HEK293 (cell line): Measurements from ENCODE around the gene SHISA6.

Experiments used
- CTCF ChIA-PET: fragments of 350-600 bp; formaldehyde crosslinking; extraction: SDS; loops from one replicate; lab custom pipeline; 2021; ENCODE audit warnings: antibody characterized with exemption; lab: Yijun Ruan, JAX
- POLR2A ChIA-PET: fragments of 300-600 bp; formaldehyde crosslinking; extraction: SDS; loops from one replicate; lab custom pipeline; 2020; ENCODE audit warnings: antibody characterized with exemption, inconsistent platforms; lab: Yijun Ruan, JAX
- H3K27ac ChIP-seq: fragments of 200-500 bp; sonication (Bioruptor generic); 2 replicates; pipeline ENCODE4 v1.5.1; 2014; ENCODE audit warnings: low read depth, low read length, control low read depth, inconsistent platforms; ENCODE audit errors: extremely low read depth
- H3K36me3 ChIP-seq, 2 experiments: fragments of 200-500 bp in 1 of 2; sonication (Bioruptor generic) in 1 of 2; 1 replicate in 1 of 2; 2 replicates in 1 of 2; pipeline ENCODE4 v1.5.1; 2014 to 2017; ENCODE audit warnings: inconsistent platforms in 2 of 2, low read length in 2 of 2; ENCODE audit not compliant: control insufficient read depth in 2 of 2, insufficient read depth in 1 of 2
- H3K4me1 ChIP-seq: fragments of 200-500 bp; sonication (Bioruptor generic); 2 replicates; pipeline ENCODE4 v1.5.1; 2014; ENCODE audit warnings: mild to moderate bottlenecking, low read length, inconsistent platforms; ENCODE audit not compliant: control insufficient read depth, insufficient read depth
- H3K4me3 ChIP-seq: 2 replicates; pipeline ENCODE4 v1.5.1; 2011; ENCODE audit warnings: low read depth, mild to moderate bottlenecking, control low read depth, low read length, moderate library complexity
- H3K9me3 ChIP-seq: fragments of 200-500 bp; sonication (Bioruptor generic); 2 replicates; pipeline ENCODE4 v1.5.1; 2014; ENCODE audit warnings: low read depth, low read length, inconsistent platforms; ENCODE audit not compliant: control insufficient read depth, insufficient read depth
- FEZF1 ChIP-seq: fragments of 450-650 bp; formaldehyde crosslinking; IDR thresholded peaks from 2 replicates; pipeline ENCODE4 v1.5.1; 2016; ENCODE audit warnings: missing biosample characterization, missing genetic modification characterization
- GFI1B ChIP-seq: fragments of 450-650 bp; formaldehyde crosslinking; IDR thresholded peaks from 2 replicates; pipeline ENCODE4 v1.5.1; 2016; ENCODE audit warnings: missing biosample characterization, missing genetic modification characterization
- KLF17 ChIP-seq: fragments of 450-650 bp; formaldehyde crosslinking; IDR thresholded peaks from 2 replicates; pipeline ENCODE4 v1.5.1; 2016; ENCODE audit warnings: missing biosample characterization, missing genetic modification characterization
- KLF9 ChIP-seq: fragments of 450-650 bp; formaldehyde crosslinking; IDR thresholded peaks from 2 replicates; pipeline ENCODE4 v1.5.1; 2016; ENCODE audit warnings: missing biosample characterization, missing genetic modification characterization, low read depth
- MYNN ChIP-seq: fragments of 450-650 bp; formaldehyde crosslinking; IDR thresholded peaks from 2 replicates; pipeline ENCODE4 v1.5.1; 2016; ENCODE audit warnings: missing biosample characterization, missing genetic modification characterization, borderline replicate concordance
- PRDM10 ChIP-seq: fragments of 450-650 bp; formaldehyde crosslinking; IDR thresholded peaks from 2 replicates; pipeline ENCODE4 v1.5.1; 2016; ENCODE audit warnings: missing biosample characterization, missing genetic modification characterization
- SCRT2 ChIP-seq: fragments of 450-650 bp; formaldehyde crosslinking; IDR thresholded peaks from 2 replicates; pipeline ENCODE4 v1.5.1; 2016; ENCODE audit warnings: missing biosample characterization, missing genetic modification characterization
- SETDB1 ChIP-seq: IDR thresholded peaks from one replicate; pipeline ENCODE4 v1.6.1; 2017; ENCODE audit warnings: mild to moderate bottlenecking, low read length, moderate library complexity, mixed read lengths; ENCODE audit not compliant: insufficient read length
- ZBTB1 ChIP-seq: fragments of 450-650 bp; formaldehyde crosslinking; IDR thresholded peaks from 2 replicates; pipeline ENCODE4 v1.5.1; 2016; ENCODE audit warnings: missing biosample characterization, missing genetic modification characterization
- ZBTB8A ChIP-seq: fragments of 450-650 bp; formaldehyde crosslinking; IDR thresholded peaks from 2 replicates; pipeline ENCODE4 v1.5.1; 2016; ENCODE audit warnings: missing biosample characterization, missing genetic modification characterization
- ZEB2 ChIP-seq: fragments of 450-650 bp; formaldehyde crosslinking; IDR thresholded peaks from 2 replicates; pipeline ENCODE4 v1.5.1; 2016; ENCODE audit warnings: missing biosample characterization, missing genetic modification characterization
- ZFP37 ChIP-seq: fragments of 450-650 bp; formaldehyde crosslinking; IDR thresholded peaks from 2 replicates; pipeline ENCODE4 v1.5.1; 2016; ENCODE audit warnings: missing biosample characterization, missing genetic modification characterization
- ZNF10 ChIP-seq: fragments of 450-650 bp; formaldehyde crosslinking; IDR thresholded peaks from 2 replicates; pipeline ENCODE4 v1.5.1; 2017; ENCODE audit warnings: missing biosample characterization, missing genetic modification characterization
- ZNF138 ChIP-seq: fragments of 450-650 bp; formaldehyde crosslinking; IDR thresholded peaks from 2 replicates; pipeline ENCODE4 v1.5.1; 2016; ENCODE audit warnings: missing biosample characterization, missing genetic modification characterization, borderline replicate concordance
- ZNF169 ChIP-seq: fragments of 450-650 bp; formaldehyde crosslinking; IDR thresholded peaks from 2 replicates; pipeline ENCODE4 v1.5.1; 2016; ENCODE audit warnings: missing biosample characterization, missing genetic modification characterization
- ZNF214 ChIP-seq: fragments of 450-650 bp; formaldehyde crosslinking; IDR thresholded peaks from 2 replicates; pipeline ENCODE4 v1.5.1; 2017; ENCODE audit warnings: missing biosample characterization, mild to moderate bottlenecking, missing genetic modification characterization, borderline replicate concordance
- ZNF221 ChIP-seq: fragments of 450-650 bp; formaldehyde crosslinking; IDR thresholded peaks from 2 replicates; pipeline ENCODE4 v1.5.1; 2017; ENCODE audit warnings: missing biosample characterization, missing genetic modification characterization, borderline replicate concordance
- ZNF24 ChIP-seq: fragments of 450-650 bp; formaldehyde crosslinking; IDR thresholded peaks from 2 replicates; pipeline ENCODE4 v1.5.1; 2016; ENCODE audit warnings: missing biosample characterization, missing genetic modification characterization
- ZNF266 ChIP-seq: fragments of 450-650 bp; formaldehyde crosslinking; IDR thresholded peaks from 2 replicates; pipeline ENCODE4 v1.5.1; 2016; ENCODE audit warnings: missing biosample characterization, missing genetic modification characterization, low read depth
- ZNF354C ChIP-seq: fragments of 450-650 bp; formaldehyde crosslinking; IDR thresholded peaks from 2 replicates; pipeline ENCODE4 v1.5.1; 2016; ENCODE audit warnings: missing biosample characterization, missing genetic modification characterization, low read depth, borderline replicate concordance
- ZNF580 ChIP-seq: fragments of 450-650 bp; formaldehyde crosslinking; IDR thresholded peaks from 2 replicates; pipeline ENCODE4 v1.5.1; 2016; ENCODE audit warnings: missing biosample characterization, missing genetic modification characterization
- ZNF621 ChIP-seq: fragments of 450-650 bp; formaldehyde crosslinking; IDR thresholded peaks from 2 replicates; pipeline ENCODE4 v1.5.1; 2017; ENCODE audit warnings: missing biosample characterization, missing genetic modification characterization
- ZNF654 ChIP-seq: fragments of 450-650 bp; formaldehyde crosslinking; IDR thresholded peaks from 2 replicates; pipeline ENCODE4 v1.5.1; 2016; ENCODE audit warnings: low read depth, missing biosample characterization, missing genetic modification characterization
- ZNF76 ChIP-seq: fragments of 450-650 bp; formaldehyde crosslinking; IDR thresholded peaks from 2 replicates; pipeline ENCODE4; 2016; ENCODE audit warnings: low read depth, missing biosample characterization, missing genetic modification characterization, borderline replicate concordance
- TF ChIP-seq, protein P1 (sequence below): fragments of 450-650 bp; formaldehyde crosslinking; IDR thresholded peaks from 2 replicates; pipeline ENCODE4 v1.5.1; 2016; ENCODE audit warnings: missing biosample characterization, missing genetic modification characterization
- TF ChIP-seq, protein P2 (sequence below): fragments of 450-650 bp; formaldehyde crosslinking; IDR thresholded peaks from 2 replicates; pipeline ENCODE4 v1.5.1; 2016; ENCODE audit warnings: missing biosample characterization, missing genetic modification characterization

The SHISA6 gene

DNA sequence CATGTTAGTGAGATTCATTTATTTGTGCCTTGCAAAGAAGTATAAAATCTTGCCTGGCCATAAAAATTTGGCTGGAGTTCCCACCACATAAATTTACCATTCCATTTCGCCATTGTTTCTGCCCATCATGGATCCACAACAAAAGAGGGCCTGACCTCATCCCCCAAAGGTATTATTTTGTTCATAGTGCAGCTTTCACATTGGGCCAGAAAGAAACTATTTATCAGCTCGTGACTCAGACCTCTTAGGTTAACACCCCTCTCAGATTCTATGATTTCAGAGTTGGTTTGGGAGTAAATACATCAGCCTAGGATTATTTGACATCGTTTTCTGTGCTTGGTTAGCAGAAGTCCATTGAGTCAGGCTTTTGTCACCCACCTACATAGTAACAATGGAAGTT lies 108.1 kb downstream of the SHISA6 start:
- POLR2A ChIA-PET: no interaction called here
- CTCF ChIA-PET: interaction anchor here (1.1 kb wide), 1 partner anchor 473 kb away, joined by 3 read pairs; no protein-coding TSS in a partner anchor
- Histone ChIP-seq H3K4me1 (no peaks in the 10 kb centered on the region), H3K9me3 (no peaks in the 10 kb centered on the region), H3K27ac (no peak overlapping the region), H3K36me3 (no peaks in the 10 kb centered on the region), H3K4me3 (no peak overlapping the region)
- TF ChIP-seq ZNF580 (tag by site-specific recombination): no peak
- no peak for TF ChIP-seq ZNF354C (tag by site-specific recombination)
- TF ChIP-seq ZEB2 (tag by site-specific recombination): no peak
- TF ChIP-seq ZNF10 (tag by site-specific recombination): no peak
- no peak for TF ChIP-seq KLF9 (tag by site-specific recombination)
- TF ChIP-seq SCRT2: no peak
- TF ChIP-seq MYNN (tag by site-specific recombination): no peak

GRCh38 chr17:11351479-11351878 lies 110.5 kb downstream of the SHISA6 start:
- CTCF ChIA-PET: no interaction called here
- Histone ChIP-seq H3K4me1 (no peaks in the 10 kb centered on the region), H3K4me3 (no peak overlapping the region), H3K9me3 (no peaks in the 10 kb centered on the region), H3K36me3 (no peaks in the 10 kb centered on the region), H3K27ac (no peak overlapping the region)
- POLR2A ChIA-PET: no interaction called here
- no peak for TF ChIP-seq ZNF24 (tag by site-specific recombination)
- TF ChIP-seq ZFP37 (tag by site-specific recombination): no peak
- TF ChIP-seq FEZF1 (tag by site-specific recombination): no peak
- no peak for TF ChIP-seq PRDM10 (tag by site-specific recombination)
- TF ChIP-seq ZNF214 (tag by site-specific recombination): no peak
- no peak for TF ChIP-seq ZNF354C (tag by site-specific recombination)

- no peaks in the 10 kb centered on the region for H3K4me1 ChIP-seq
- POLR2A ChIA-PET: no interaction called here
- H3K4me3 ChIP-seq: no peak overlapping the region
- no peaks in the 10 kb centered on the region for H3K9me3 ChIP-seq
- CTCF ChIA-PET: no interaction called here
- H3K27ac ChIP-seq: no peak overlapping the region
- no peaks in the 10 kb centered on the region for H3K36me3 ChIP-seq
- TF ChIP-seq, protein P1, sequence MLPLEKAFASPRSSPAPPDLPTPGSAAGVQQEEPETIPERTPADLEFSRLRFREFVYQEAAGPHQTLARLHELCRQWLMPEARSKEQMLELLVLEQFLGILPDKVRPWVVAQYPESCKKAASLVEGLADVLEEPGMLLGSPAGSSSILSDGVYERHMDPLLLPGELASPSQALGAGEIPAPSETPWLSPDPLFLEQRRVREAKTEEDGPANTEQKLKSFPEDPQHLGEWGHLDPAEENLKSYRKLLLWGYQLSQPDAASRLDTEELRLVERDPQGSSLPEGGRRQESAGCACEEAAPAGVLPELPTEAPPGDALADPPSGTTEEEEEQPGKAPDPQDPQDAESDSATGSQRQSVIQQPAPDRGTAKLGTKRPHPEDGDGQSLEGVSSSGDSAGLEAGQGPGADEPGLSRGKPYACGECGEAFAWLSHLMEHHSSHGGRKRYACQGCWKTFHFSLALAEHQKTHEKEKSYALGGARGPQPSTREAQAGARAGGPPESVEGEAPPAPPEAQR (tag by site-specific recombination): no peak
- TF ChIP-seq GFI1B (no peak), KLF17 (tag by site-specific recombination) (no peak), SETDB1 (no peak), ZNF76 (tag by site-specific recombination) (no peak), ZBTB1 (tag by site-specific recombination) (no peak), ZNF169 (tag by site-specific recombination) (no peak), ZNF654 (no peak), ZNF138 (tag by site-specific recombination) (no peak), ZNF221 (tag by site-specific recombination) (no peak), ZNF621 (no peak), ZBTB8A (tag by site-specific recombination) (no peak), ZNF266 (tag by site-specific recombination) (no peak)
- TF ChIP-seq, protein P2, sequence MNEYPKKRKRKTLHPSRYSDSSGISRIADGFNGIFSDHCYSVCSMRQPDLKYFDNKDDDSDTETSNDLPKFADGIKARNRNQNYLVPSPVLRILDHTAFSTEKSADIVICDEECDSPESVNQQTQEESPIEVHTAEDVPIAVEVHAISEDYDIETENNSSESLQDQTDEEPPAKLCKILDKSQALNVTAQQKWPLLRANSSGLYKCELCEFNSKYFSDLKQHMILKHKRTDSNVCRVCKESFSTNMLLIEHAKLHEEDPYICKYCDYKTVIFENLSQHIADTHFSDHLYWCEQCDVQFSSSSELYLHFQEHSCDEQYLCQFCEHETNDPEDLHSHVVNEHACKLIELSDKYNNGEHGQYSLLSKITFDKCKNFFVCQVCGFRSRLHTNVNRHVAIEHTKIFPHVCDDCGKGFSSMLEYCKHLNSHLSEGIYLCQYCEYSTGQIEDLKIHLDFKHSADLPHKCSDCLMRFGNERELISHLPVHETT (tag by site-specific recombination): no peak
Observed at GRCh38 chr17:11353601-11354000, 112.6 kb downstream of the SHISA6 start.
